ENCODE measurements around the gene SMAD5.

GRCh38 chr5:136159457-136159856 lies 26.8 kb downstream of the SMAD5 start:
- TF ChIP-seq CTCF (IDR thresholded peaks at IDR 0.05; ENCODE audit: low read length) = no peak
- no peak for TF ChIP-seq EZH2 (IDR thresholded peaks at IDR 0.05; ENCODE audit: borderline replicate concordance, low read length)
